SK-N-SH (cell line): ENCODE data around the gene RHOT2.

Source experiments
- ELF1 ChIP-seq: IDR thresholded peaks from 2 replicates; pipeline ENCODE4 v1.4.0; 2012
- EZH2phosphoT487 ChIP-seq: fragments of 200-600 bp; sonication (generic); IDR thresholded peaks from 2 replicates; pipeline ENCODE4 v1.6.1; 2017; ENCODE audit warnings: low read depth, mixed run types, mild to moderate bottlenecking, antibody characterized with exemption, moderate library complexity, borderline replicate concordance
- TF ChIP-seq, protein P1 (sequence below): fragments of 150-350 bp; IDR thresholded peaks from 2 replicates; pipeline ENCODE4 v1.6.1; 2017; ENCODE audit warnings: antibody characterized with exemption, low read length, low read depth, borderline replicate concordance

GRCh38 chr16:708959-709358, 41.0 kb downstream of the RHOT2 start:
- TF ChIP-seq EZH2phosphoT487 (no peak), ELF1 (no peak)
- TF ChIP-seq, protein P1, sequence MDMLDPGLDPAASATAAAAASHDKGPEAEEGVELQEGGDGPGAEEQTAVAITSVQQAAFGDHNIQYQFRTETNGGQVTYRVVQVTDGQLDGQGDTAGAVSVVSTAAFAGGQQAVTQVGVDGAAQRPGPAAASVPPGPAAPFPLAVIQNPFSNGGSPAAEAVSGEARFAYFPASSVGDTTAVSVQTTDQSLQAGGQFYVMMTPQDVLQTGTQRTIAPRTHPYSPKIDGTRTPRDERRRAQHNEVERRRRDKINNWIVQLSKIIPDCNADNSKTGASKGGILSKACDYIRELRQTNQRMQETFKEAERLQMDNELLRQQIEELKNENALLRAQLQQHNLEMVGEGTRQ: no peak
